GM19099 (cell line): ENCODE data around the gene SCFD2.

Experiments
- POLR2A ChIP-seq: IDR thresholded peaks from 3 replicates; pipeline ENCODE4 v1.6.1; 2011; ENCODE audit warnings: low read depth; ENCODE audit not compliant: insufficient read length; ENCODE audit errors: extremely low read depth

SCFD2 gene

GRCh38 chr4:53039741-53040458 is 326.0 kb downstream of the SCFD2 start:
- TF ChIP-seq POLR2A = no peak

- no peak for TF ChIP-seq POLR2A
Measured at GRCh38 chr4:53037892-53038291, 328.0 kb downstream of the SCFD2 start.

- no peak for TF ChIP-seq POLR2A
Measured at GRCh38 chr4:53026233-53026632, 339.6 kb downstream of the SCFD2 start.

GRCh38 chr4:53023677-53024299 is 342.1 kb downstream of the SCFD2 start:
- TF ChIP-seq POLR2A = no peak

- TF ChIP-seq POLR2A = no peak
Measured at GRCh38 chr4:53022513-53023100, 343.3 kb downstream of the SCFD2 start.

GRCh38 chr4:53021754-53022512 is 343.9 kb downstream of the SCFD2 start:
- TF ChIP-seq POLR2A = no peak

- TF ChIP-seq POLR2A = no peak
Measured at GRCh38 chr4:53019485-53020382, 346.1 kb downstream of the SCFD2 start.

- no peak for TF ChIP-seq POLR2A
Measured at GRCh38 chr4:53018471-53018870, 347.4 kb downstream of the SCFD2 start.

- no peak for TF ChIP-seq POLR2A
Measured at GRCh38 chr4:53016099-53016820, 349.6 kb downstream of the SCFD2 start.

GRCh38 chr4:53015681-53016080 is 350.2 kb downstream of the SCFD2 start:
- no peak for TF ChIP-seq POLR2A

GRCh38 chr4:53014881-53015280 is 351.0 kb downstream of the SCFD2 start:
- TF ChIP-seq POLR2A = no peak

- no peak for TF ChIP-seq POLR2A
Measured at GRCh38 chr4:53013873-53014775, 351.7 kb downstream of the SCFD2 start.

- no peak for TF ChIP-seq POLR2A
Measured at GRCh38 chr4:53012738-53013137, 353.1 kb downstream of the SCFD2 start.
